Right hindlimb (tissue), 1 donor: ENCODE data around the gene RNF144A.
"Not testable (repeated sequence)": the region's sequence is repeated elsewhere in the genome, so short reads cannot be mapped to it uniquely, and the experiment has no call there.

Experiments
- DNase-seq: peaks from one replicate; pipeline ENCODE4 v3.0.0-alpha.2; 2018

RNF144A gene, protein sequence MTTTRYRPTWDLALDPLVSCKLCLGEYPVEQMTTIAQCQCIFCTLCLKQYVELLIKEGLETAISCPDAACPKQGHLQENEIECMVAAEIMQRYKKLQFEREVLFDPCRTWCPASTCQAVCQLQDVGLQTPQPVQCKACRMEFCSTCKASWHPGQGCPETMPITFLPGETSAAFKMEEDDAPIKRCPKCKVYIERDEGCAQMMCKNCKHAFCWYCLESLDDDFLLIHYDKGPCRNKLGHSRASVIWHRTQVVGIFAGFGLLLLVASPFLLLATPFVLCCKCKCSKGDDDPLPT

DNA sequence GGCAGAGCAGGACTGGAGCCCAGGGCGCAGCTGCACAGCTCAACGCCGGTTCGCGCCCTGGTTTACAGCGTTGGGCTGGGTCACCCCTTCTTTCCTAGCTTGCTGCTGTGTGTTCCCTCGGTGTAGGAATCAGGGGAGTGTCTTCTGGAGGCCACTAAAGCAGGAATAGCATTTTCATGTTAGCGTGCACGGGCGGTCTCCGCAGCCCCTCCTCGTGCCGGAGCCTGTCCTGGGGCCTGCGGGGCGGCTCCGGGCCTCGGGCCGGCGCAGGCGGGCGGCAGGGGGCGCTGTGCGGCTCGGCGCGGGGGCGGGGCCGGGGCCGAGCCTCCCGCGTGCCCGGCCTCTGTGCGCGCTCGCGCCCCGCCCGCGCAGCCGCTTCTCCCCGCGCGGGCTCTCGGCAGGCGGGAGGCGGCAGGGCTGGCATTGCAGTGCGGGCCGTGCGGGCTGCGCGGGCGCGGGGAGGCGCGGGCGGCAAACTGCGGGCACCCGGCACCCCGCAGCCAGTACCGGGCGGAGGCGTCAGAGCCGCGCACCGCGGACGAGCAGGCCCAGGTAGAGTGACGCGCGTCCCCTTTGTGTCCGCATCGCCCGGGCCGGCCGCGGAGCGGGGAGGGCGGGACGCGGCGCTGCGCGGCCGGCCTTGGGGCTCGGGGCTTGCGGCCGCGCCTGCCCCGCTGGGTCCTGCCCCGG is at the start of gene RNF144A:
Gene RNF144A (plus strand): TSS at position 342 of the 690 bp plus-strand sequence. CDS start 79,515 bp downstream, outside the sequence.
- DNase-seq: peak; percentile 81

DNA sequence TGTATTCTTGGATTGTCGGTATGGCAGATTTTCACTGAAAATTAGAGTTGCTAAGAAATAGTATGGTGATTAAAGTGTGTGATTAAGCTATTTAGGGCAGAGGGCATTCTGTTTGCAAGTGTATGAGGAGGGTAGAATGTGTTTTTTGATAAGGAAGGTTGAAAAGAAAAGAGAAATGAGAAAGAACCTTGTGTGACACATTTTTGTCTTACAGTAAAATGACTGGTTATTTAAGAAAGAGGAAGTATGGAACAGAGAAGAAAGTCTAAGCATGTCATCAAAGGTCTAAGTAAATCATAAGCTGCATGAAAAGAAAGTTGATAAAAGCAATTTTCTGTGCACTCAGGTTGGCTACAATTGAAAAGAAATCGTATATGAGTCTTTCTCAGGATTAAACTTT is 44.8 kb upstream of the RNF144A start:
- DNase-seq: no peak

DNA sequence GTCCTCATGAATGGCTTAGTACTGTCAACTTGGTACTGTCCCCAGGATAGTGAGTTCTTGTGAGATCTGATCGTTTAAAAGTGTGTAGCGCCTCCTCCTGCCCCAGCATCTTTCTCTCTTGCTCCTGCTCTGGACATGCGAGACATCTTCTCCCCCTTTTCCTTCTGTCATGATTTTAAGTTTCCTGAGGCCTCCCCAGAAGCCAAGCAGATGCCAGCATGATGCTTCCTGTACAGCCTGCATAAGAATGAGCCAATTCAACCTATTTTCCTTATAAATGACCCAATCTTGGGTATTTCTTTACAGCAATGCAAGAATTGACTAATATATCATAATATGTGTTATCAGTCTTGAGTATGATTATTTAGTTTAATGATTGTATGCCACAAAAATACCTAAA is 43.2 kb upstream of the RNF144A start:
- DNase-seq: no peak

DNA sequence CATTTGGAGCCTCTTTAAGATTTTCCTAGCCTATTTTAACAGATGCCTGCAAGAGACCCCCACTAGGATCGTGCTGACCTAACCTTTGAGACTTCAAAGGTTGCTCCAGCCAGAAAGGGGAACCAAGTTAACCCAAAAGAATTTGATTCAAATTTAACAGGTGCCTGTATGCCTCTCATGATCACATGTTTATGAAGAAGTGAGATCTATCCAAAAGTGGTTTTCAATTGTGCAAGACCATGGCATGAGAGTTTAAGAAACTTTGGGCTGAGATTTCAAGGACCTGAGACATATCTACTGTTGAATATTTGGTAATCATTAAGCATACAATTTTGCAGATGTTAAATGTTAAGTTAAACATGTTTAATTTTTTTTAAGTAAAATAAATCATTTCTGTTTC is 40.9 kb upstream of the RNF144A start:
- no peak for DNase-seq

DNA sequence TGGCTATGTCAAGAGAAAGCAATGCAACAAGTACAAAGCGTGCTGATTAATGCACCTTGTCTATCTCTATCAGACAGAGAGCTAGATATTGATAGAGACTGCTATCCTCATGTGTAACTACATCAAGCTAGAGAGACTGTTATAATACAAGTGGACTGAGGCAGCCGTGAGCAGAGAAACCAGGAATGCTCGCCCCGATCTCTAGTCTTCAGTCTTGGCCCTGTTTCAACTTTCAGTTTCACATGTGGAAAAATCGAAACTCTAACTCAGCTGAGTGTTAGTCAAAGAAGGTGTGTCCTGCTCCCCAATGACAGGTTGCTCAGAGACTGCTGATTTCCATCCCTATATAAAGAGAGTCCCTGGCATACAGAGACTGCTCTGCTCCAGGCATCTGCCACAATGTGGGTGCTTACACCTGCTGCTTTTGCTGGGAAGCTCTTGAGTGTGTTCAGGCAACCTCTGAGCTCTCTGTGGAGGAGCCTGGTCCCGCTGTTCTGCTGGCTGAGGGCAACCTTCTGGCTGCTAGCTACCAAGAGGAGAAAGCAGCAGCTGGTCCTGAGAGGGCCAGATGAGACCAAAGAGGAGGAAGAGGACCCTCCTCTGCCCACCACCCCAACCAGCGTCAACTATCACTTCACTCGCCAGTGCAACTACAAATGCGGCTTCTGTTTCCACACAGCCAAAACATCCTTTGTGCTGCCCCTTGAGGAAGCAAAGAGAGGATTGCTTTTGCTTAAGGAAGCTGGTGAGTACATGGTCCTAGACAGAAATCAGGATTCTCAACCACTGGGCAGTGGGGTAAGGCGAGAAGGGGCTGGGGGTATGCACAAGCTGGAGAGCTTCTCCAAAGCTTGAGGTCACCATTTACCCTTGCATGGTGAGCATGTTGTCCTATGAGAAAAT is 39.6 kb upstream of the RNF144A start, which contains the start of gene RSAD2:
Gene RSAD2 (plus strand): TSS at position 376 of the 903 bp plus-strand sequence. CDS start 24 bp downstream, at position 400.
- no peak for DNase-seq

DNA sequence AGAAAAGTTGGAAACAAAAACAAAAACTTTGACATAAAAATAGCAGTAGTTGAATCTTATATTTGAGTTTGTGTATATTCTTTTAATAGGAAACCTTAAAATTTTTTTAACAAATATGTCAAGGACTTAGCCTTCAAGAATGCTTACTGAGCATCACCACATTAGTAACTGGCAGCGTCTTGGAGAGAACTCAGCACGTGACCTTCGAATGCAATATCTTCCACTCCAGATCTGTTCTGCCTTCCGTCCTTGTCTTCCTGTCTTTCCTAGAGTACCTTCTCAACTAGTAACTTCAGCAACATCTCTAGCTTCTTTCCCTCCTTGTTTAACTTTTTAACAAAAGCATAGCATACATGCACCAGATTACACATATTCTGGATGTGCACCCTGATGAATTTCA is 38.7 kb upstream of the RNF144A start:
- DNase-seq: no peak

DNA sequence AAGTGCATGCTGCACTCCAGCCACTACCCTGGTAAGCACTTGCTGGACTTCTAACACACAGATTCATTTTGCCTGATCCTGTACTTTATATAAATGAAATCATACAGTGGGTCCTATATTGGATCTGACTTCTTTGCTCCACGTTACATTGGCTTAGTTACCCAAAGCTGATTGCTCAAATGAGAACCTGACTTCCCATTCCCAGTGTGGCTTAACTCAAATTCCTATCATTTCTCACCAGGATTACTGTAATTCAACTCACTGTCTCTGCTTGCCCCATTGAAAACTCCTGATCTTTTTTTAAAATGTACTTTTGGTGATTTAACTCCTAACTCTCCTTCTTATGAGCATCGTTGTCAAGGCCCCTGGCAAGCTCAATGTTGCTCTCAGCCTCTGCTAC is 38.2 kb upstream of the RNF144A start:
- DNase-seq: no peak

DNA sequence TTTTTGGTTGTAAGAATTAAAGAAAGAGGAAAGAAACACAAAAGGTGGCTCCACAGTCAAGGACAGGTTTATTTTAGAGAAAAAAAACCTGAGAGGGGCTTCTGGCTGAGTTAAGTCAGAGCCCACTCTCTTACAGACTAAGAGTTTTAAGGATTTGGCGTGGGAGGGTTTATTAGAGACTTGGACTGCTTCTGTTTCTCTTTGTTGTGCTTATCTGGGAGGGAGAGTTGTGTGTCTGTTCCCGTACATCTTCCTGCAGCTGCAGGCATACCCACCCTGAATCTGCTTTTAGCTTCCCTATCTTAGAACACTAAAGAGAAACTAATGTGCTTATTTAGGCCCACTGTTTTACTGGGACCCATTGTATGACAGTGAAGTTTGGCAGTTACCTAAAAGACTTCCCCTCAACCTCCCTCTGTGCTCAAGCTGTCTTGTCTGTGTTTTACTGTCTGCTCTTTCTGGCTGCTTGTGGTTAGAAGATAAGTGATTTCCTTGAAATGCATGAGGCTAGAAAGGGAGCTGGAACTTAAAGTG is 36.9 kb upstream of the RNF144A start:
- DNase-seq: no peak

DNA sequence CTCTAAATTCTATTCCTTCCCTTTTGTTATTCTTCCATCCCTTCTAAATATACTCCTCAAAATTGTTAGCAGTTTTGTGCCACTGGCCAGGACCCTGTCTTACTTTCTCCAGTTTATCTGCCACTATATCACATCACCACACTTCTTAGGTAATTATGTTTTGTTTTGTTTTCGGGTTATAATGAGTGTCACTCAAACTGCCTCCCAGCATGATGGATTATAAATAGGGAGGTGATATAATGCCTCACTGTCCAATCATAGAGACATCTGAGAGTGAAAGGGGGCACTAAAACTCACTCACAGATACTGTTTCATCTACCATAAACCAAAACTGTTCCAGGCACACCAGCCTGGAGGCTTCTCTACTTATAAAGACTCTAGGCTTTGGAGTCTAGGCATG is 36.2 kb upstream of the RNF144A start:
- DNase-seq: no peak

DNA sequence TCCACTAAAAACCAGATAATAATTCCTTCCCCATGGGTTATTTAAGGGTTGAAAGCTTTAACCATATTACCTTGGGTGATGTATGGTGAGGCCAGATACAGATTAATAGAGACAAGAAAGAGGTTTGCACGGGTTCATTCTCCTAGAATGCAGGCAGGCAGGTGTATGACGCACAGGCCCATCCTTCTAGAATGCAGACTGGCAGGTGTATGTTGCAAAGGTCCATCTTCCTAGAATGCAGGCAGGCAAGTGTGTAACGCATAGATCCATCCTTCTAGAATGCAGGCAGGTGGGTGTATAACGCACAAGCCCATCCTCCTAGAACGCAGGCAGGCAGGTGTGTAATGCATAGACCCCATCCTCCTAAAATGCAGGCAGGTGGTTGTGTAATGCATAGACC is 35.7 kb upstream of the RNF144A start:
- no peak for DNase-seq

DNA sequence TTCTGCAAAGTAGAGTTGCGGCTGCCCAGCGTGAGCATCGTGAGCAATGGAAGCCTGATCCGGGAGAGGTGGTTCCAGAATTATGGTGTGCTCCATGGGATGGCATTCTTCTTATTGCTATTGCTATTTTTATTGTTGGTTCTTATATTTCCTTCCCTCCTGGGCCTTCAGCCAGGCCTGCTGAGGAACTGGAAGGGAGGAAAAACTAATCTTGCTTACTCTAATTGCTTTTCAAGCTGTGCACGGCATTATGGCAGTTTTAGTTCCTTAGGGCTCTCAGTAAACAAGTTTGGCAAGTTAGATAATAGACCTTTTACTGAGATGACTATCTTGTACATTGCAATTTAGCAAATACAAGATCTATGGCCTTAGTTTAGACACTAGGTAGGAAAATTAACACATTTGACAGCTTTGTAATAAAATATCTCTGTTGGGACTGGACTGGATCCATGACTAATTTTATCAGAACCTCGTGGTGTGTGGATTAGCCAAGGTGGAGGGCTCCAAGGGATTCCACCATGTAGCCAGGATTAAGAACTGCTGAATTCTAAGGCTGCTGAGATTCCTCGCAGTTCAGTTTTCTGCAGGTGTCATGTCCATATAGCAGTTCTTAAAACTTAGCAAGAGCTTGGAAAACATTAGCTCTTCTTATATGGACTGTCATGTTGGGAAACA is 33.6 kb upstream of the RNF144A start:
- DNase-seq: peak; percentile 73

DNA sequence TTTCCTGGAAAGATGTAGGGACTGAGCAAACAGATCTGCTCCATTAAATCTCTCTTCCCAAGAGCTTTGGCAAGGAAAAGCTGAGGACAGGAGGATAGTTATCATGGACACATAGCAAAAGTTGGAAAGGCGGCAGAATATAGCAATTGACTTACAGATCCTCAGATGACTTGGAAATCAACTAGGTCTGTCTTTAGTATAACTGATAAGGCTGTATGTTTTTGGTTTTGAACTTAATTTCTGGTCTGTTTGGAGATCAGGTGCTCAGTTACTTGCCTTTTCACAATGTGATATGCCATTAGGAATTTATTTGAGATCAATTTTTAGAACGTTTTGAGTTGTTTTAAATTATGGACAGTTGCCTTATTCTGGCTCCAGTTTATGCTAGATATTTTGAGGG is 31.7 kb upstream of the RNF144A start:
- no peak for DNase-seq

DNA sequence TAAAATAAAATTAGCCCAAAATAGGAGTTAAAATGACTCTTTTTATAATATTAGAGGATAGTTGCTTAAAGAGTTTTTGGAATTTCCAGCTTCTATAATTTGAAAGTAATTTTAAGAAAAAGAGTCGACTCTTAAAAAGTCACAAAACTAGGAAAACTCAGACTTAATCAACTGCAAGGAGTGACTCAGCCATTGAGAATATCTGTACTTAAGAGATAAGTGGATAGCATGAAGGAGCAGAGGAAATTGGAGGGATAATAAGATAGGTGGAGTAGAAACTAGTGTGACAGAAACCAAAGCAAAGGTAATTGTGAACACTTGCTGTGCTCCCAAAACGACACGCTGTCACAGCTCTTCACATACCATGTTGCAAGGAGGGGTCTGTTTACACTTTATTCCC is 31.2 kb upstream of the RNF144A start:
- DNase-seq: no peak

DNA sequence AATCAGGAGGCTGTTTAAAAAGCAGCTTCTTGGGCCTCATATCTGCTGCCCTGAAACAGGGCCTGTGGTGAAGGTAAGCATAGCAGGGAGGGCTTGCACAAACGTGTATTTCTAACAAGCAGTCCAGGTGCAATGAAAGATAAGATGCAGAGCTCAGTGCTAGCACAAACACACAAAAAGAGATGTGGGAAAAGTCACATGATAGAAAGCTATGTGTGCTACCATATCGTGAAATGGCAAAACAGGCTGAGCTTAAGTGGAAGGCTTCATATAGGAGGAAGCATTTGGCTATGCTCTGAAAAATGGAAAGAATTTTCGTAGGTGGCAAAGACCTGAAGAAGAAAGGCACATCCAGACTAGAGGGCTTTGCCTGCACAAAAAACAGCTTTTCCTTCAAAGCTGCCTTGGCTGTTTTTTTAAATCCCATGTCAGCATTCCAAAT is 29.4 kb upstream of the RNF144A start:
- DNase-seq: no peak

DNA sequence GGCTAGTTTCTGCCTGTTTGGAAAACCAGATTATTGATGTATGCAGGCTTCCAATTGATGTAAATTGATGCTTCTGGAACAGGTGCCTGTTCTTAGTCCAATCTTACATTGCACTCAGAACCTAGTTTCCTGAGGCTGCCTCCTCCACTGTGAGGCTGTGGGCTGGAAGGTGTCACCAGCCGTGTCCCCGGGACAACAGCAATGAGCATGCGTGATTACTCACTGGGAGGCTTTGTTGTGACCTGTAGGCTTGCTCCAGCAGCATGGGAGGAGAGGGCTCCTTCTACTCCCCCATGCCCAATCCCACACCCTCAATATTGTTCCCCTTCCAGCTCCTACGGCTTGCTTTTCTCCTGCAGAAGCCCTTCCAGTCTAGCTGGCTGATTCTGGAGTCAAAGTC is 28.5 kb upstream of the RNF144A start:
- DNase-seq: no peak

DNA sequence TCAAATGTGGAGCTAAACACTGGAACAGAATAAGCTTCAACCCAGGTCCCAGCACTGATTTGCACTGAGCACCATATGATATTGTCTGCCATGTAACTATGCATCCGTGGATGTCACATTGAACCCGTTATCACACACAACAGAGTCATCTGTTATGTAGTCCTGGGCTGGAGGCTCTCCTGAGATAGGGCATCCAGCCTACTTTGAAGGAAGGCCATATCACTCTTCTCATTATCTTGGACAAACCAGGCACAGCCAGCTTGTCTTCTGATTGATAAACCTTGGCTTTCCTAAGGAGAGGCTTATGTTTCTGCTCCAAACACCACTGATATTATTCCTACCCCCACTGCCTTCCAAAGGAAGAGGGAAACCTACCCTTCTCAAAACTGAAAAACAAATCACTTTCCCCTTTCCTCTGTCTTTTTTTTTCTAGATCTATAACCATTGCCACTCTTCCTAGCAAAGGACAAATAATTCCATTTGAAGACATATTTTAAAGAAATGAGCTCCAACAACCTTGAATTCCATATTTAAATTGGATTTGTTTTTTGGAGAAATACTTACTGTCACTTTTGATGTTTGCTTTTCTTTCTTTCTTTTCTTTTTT is 23.2 kb upstream of the RNF144A start:
- DNase-seq: no peak

DNA sequence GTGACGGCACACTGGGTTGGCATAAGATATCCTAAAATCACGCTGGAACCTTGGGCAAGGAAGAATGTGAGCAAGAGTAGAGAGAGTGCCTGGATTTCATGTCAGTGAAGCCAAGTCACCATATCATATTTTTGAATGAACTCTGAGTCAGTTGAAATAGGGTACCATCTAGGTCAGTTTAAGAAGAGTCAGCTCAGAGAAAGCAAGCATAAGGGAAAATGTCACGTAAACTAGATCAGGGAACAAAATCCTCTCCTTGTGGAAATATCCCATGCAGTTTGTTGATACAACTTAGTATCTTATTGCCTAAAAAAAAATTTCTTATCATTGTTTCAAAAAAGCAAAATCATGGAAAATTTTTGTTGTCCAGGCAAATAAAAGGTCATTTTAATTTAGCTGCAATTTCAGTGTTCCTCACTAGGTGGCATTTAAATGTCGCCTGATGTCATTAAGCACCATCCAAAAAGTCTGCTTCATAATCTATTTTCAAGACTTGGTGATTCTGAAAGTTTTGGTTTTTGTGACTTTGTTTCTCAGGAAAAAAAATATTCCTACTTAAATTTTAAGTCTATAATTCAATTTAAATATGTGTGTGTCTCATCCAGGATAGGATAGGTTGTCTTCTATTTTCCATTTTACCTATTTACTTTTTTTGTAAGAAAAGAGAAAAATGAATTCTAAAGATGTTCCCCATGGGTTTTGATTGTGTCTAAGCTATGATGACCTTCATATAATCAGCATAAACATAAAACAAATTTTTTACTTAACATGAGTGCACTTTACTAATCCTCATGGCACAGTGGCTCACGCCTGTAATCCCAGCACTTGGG is 20.1 kb upstream of the RNF144A start:
- no peak for DNase-seq

DNA sequence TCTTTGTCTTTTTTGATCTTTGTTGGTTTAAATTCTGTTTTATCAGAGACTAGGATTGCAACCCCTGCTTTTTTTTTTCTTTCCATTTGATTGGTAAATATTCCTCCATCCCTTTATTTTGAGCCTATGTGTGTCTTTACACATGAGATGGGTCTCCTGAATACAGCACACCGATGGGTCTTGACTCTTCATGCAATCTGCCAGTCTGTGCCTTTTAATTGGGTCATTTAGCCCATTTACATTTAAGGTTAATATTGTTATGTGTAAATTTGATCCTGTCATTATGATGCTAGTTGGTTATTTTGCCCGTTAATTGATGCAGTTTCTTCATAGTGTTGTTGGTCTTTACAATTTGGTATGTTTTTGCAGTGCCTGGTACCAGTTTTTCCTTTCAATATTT is 14.6 kb upstream of the RNF144A start:
- DNase-seq: not testable (repeated sequence)

DNA sequence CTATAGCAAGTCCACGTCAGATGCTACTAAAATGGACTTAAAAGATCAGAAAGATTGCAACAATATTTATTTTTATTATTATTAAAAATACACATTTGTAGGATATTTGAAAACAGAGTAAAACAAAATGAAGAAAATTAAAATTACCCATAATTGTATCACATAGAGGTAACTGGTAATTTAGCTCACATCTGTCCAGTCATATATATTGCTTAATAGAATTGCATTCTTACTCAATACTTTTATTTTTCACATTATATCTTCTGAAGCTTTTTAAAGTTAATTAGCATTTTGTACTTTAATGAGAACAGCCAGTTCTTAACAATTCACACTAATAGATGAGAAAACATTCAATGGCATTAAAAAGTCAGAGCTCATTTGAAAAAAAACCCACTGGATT is 11.5 kb upstream of the RNF144A start:
- no peak for DNase-seq

DNA sequence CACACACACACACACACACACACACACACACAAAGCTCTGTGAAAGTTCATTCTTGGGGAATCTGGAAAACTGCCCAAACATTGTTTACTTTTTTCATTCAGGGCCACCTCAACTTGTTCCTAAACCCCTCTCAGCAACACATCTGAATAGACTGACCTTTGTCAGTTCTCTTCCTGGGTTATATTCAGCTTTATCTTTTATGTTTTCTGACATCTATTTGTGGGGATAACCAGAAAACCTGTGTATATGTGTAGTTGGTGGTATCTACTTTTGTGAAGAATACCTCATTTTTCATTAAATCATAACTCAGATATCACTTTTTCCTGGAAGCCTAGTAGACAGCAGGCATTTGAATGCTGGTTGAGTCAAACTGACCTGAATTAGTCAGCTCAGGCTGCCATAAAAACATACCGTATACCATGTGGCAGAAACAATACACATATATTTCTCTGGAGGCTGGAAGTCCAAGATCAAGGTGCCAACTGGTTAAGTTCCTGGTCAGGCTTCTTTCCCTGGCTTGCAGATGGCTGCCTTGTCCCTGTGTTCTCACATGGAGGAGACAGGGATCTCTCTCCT is 11.0 kb upstream of the RNF144A start:
- DNase-seq: no peak

DNA sequence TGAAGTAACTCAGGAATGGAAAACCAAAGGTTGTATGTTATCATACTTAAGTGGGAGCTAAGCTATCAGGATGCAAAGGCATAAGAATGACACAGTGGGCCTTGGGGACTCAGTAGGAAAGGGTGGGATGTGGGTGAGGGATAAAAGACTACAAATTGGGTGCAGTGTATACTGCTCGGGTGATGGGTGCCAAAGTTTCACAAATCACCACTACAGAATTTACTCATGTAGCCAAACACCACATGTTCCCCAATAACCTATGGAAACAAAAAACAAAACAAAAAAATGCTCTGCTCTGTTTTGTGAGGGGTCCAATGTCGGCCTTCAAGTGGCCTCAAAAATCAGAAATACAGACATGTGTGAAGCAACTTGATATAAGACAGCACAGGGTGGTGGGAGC is 8.9 kb upstream of the RNF144A start:
- DNase-seq: no peak
